COLO668 (cell line): ENCODE data around the gene CA6.
"Not testable (repeated sequence)": the region's sequence is repeated elsewhere in the genome, so short reads cannot be mapped to it uniquely, and the experiment has no call there.

ENCODE experiments used
- DNase-seq: peaks from one replicate; lab custom pipeline; 2025; ENCODE audit not compliant: unreplicated experiment; lab: John Stamatoyannopoulos, UW

CA6 gene

GRCh38 chr1:8926707-8927694 is 18.7 kb upstream of the CA6 start:
- no peak for DNase-seq

GRCh38 chr1:8930116-8930515 is 15.6 kb upstream of the CA6 start:
- DNase-seq = no peak

GRCh38 chr1:8937051-8937450 is 8.6 kb upstream of the CA6 start:
- not testable (repeated sequence) for DNase-seq

GRCh38 chr1:8937701-8938100 is 8.0 kb upstream of the CA6 start:
- no peak for DNase-seq

GRCh38 chr1:8938232-8938999 is 7.3 kb upstream of the CA6 start:
- DNase-seq = no peak

- no peak for DNase-seq
These were observed 6.7 kb upstream of the CA6 start for GRCh38 chr1:8939000-8939265.

GRCh38 chr1:8939362-8939995 is 6.2 kb upstream of the CA6 start:
- no peak for DNase-seq

GRCh38 chr1:8941906-8942305 is 3.8 kb upstream of the CA6 start:
- no peak for DNase-seq

GRCh38 chr1:8943498-8944405 is 1.9 kb upstream of the CA6 start:
- no peak for DNase-seq

GRCh38 chr1:8947127-8947691 is 1.5 kb downstream of the CA6 start:
- DNase-seq = no peak

- no peak for DNase-seq
These were observed 4.6 kb downstream of the CA6 start for GRCh38 chr1:8950309-8950708.

- DNase-seq = no peak
These were observed 5.6 kb downstream of the CA6 start for GRCh38 chr1:8951231-8951630.

GRCh38 chr1:8955406-8955805 is 9.7 kb downstream of the CA6 start:
- no peak for DNase-seq

GRCh38 chr1:8956461-8957349 is 11.0 kb downstream of the CA6 start:
- DNase-seq = no peak

- DNase-seq = peak; percentile 77
These were observed 17.3 kb downstream of the CA6 start for GRCh38 chr1:8962812-8963530.

- DNase-seq = no peak
These were observed 18.3 kb downstream of the CA6 start for GRCh38 chr1:8963963-8964362.

GRCh38 chr1:8965121-8965820 is 19.6 kb downstream of the CA6 start:
- no peak for DNase-seq

- DNase-seq = no peak
These were observed 20.9 kb downstream of the CA6 start for GRCh38 chr1:8966606-8967005.
